SK-N-SH treated with all-trans-retinoic acid at 6 μM for 48 hours (cell line): ENCODE data around the gene ADORA1.

Experiments
- ARNTL ChIP-seq: fragments of 450-650 bp; formaldehyde crosslinking; IDR thresholded peaks from 2 replicates; pipeline ENCODE4 v1.5.0; 2020; ENCODE audit warnings: low read depth, mild to moderate bottlenecking, moderate library complexity, borderline replicate concordance
- GLIS3 ChIP-seq: fragments of 250-450 bp; sonication (Bioruptor Pico); IDR thresholded peaks from 2 replicates; pipeline ENCODE4 v1.5.0; 2020; ENCODE audit warnings: mild to moderate bottlenecking, moderate library complexity
- PPARA ChIP-seq: fragments of 250-450 bp; sonication (Bioruptor Pico); IDR thresholded peaks from 2 replicates; pipeline ENCODE4 v1.5.0; 2020; ENCODE audit warnings: mild to moderate bottlenecking, borderline replicate concordance
- RARB ChIP-seq: fragments of 250-450 bp; sonication (Bioruptor Pico); IDR thresholded peaks from 2 replicates; pipeline ENCODE4 v1.8.0; 2021; ENCODE audit warnings: mild to moderate bottlenecking, moderate library complexity
- SNAI2 ChIP-seq: fragments of 250-450 bp; sonication (Bioruptor Pico); IDR thresholded peaks from 2 replicates; pipeline ENCODE4 v1.5.0; 2020; ENCODE audit warnings: mild to moderate bottlenecking, moderate library complexity
- TCF4 ChIP-seq: fragments of 250-450 bp; sonication (Bioruptor Pico); IDR thresholded peaks from 2 replicates; pipeline ENCODE4 v1.8.0; 2021; ENCODE audit warnings: mild to moderate bottlenecking, moderate library complexity, borderline replicate concordance
- TOX ChIP-seq: fragments of 250-450 bp; sonication (Bioruptor Pico); IDR thresholded peaks from 2 replicates; pipeline ENCODE4 v1.8.0; 2021; ENCODE audit warnings: mild to moderate bottlenecking, moderate library complexity, borderline replicate concordance
- ZFP3 ChIP-seq: fragments of 250-450 bp; sonication (Bioruptor Pico); IDR thresholded peaks from 2 replicates; pipeline ENCODE4 v1.5.0; 2020; ENCODE audit warnings: mild to moderate bottlenecking, moderate library complexity
- ZFP30 ChIP-seq: fragments of 450-650 bp; formaldehyde crosslinking; IDR thresholded peaks from 2 replicates; pipeline ENCODE4 v1.5.0; 2022; ENCODE audit warnings: mild to moderate bottlenecking, moderate library complexity
- ZNF565 ChIP-seq: fragments of 450-650 bp; formaldehyde crosslinking; conservative IDR thresholded peaks from 2 replicates; pipeline ENCODE4 v1.5.0; 2020; ENCODE audit warnings: low read depth, mild to moderate bottlenecking, moderate library complexity
- ZNF8 ChIP-seq: fragments of 450-650 bp; formaldehyde crosslinking; IDR thresholded peaks from 2 replicates; pipeline ENCODE4 v1.5.0; 2020; ENCODE audit warnings: mild to moderate bottlenecking, moderate library complexity
- TF ChIP-seq, protein P1 (sequence below): fragments of 250-450 bp; sonication (Bioruptor Pico); IDR thresholded peaks from 2 replicates; pipeline ENCODE4 v1.8.0; 2020; ENCODE audit warnings: mild to moderate bottlenecking, moderate library complexity, borderline replicate concordance

DNA sequence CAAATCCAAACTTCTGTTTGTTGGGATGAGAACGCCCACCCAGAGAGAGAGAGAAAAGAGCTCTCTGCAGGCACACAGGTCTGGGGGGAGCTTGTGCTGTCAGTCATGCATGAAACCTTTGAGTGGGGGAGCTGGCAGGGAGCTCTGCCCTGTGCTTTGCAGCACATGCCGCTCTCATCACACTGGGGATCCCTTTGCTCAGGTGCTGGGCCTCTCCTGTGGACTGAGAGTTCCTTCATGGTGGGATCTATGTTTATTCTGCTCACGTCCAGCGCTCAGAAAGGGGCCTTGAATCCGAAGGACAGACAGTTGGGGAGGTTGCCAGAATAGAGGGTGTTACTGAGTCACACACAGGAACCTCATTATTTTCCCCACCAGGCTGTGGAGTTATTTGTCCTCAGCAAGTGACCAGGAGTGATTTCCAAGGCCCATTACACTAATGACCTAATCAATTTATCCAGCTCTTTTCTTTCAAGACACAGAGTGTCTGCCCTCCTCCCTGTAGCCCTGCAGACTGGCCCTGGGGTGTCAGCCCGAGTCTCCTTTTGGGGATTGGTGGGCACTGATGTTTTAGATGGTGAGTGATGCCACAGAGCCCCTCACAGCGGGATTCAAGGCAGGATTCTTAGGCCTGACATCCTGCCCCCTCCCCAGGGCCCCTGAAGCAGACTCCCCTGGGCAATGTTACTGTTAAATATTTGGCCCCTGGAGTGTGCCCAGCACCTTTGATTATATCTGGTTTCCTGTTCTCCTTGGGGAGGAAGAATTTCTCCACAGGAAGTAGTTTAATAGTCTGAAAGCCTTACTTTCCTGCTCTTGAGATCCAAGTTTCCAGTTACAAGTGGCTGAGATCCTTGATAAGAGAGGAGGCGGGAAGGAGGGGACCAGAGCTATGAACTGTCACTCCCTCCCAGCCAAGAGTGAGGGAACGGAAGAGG lies 25.8 kb downstream of the ADORA1 start:
- TF ChIP-seq PPARA (CRISPR knock-in tag) (no peak), SNAI2 (no peak), TCF4 (no peak), ZFP3 (no peak), RARB (CRISPR knock-in tag) (no peak), ZFP30 (CRISPR knock-in tag) (no peak), ARNTL (CRISPR knock-in tag) (no peak), ZNF565 (CRISPR knock-in tag) (no peak), GLIS3 (CRISPR knock-in tag) (no peak), ZNF8 (no peak), TOX (CRISPR knock-in tag) (no peak)
- TF ChIP-seq, protein P1, sequence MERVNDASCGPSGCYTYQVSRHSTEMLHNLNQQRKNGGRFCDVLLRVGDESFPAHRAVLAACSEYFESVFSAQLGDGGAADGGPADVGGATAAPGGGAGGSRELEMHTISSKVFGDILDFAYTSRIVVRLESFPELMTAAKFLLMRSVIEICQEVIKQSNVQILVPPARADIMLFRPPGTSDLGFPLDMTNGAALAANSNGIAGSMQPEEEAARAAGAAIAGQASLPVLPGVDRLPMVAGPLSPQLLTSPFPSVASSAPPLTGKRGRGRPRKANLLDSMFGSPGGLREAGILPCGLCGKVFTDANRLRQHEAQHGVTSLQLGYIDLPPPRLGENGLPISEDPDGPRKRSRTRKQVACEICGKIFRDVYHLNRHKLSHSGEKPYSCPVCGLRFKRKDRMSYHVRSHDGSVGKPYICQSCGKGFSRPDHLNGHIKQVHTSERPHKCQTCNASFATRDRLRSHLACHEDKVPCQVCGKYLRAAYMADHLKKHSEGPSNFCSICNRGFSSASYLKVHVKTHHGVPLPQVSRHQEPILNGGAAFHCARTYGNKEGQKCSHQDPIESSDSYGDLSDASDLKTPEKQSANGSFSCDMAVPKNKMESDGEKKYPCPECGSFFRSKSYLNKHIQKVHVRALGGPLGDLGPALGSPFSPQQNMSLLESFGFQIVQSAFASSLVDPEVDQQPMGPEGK (CRISPR knock-in tag): no peak
